ENCODE measurements around the gene ADAMTS17. TPM values are rescaled to one million over a fixed set of nuclear protein-coding genes. Genes with fewer than 3 reads are reported as not detected.
A peak's percentile ranks its signal among the peaks of the same experiment; 100 is the strongest.

ADAMTS17 gene
- total and polyA plus RNA-seq, 9 of the 15 experiments (the other 6 are each of a cell fraction or from before 2014, with no cell fraction given): 0.01 to 0.14 (median 0.07) TPM; not detected in 6

DNA sequence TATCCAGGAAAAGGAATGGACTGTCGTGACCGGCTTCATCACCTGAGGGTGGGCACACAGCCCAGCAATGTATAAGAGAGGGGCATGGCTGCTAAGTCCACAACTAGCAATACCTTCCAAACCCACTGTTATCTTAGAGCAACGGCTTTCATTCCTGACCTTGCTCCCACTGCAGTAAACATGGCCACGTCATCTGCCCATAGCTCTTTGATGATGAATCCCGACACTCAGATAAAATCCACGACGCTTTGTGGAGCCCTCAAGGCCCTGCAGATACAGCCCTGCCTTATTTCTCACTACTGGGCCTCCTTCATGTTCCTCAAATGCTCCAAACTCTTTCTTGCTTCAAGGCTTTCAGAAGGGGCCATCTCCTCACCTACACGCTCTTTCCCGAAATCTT, 114.0 kb downstream of the ADAMTS17 start:
- Histone ChIP-seq H3K27me3 (ENCODE audit: control insufficient read depth in 2 of 2, insufficient read depth in 2 of 2, low read length in 2 of 2) (peaks cover 0 to 58% of the 10 kb centered on the region in 2 experiments; a peak in 4 of 5 replicates), H3K4me1 (replicated peaks in 1 of 2; ENCODE audit: control insufficient read depth in 2 of 2, insufficient read depth in 2 of 2, low read length in 2 of 2) (no peaks in the 10 kb centered on the region), H3K27ac (ENCODE audit: extremely low read depth, low read depth, low read length) (no peak overlapping the region), H3K9me1 (ENCODE audit: control insufficient read depth, insufficient read depth, low read length) (no peaks in the 10 kb centered on the region), H2AFZ (ENCODE audit: low read depth, low read length) (no peak overlapping the region), H3K79me2 (ENCODE audit: control insufficient read depth, insufficient read depth, low read length) (no peaks in the 10 kb centered on the region), H3K9ac (ENCODE audit: insufficient read depth in 1 of 2, low read depth in 2 of 2, low read length in 2 of 2) (no peak overlapping the region), H3K4me2 (ENCODE audit: insufficient read depth, low read length) (no peak overlapping the region), H4K20me1 (replicated peaks; ENCODE audit: control insufficient read depth, insufficient read depth, low read length) (no peaks in the 10 kb centered on the region), H3K4me3 (no peak overlapping the region), H3K36me3 (ENCODE audit: control insufficient read depth, insufficient read depth, low read length) (no peaks in the 10 kb centered on the region), H3K9me3 (replicated peaks; ENCODE audit: control insufficient read depth, insufficient read depth, low read depth, low read length) (no peaks in the 10 kb centered on the region)
- ChIA-PET CTCF (ENCODE audit: low intra/inter-chr PET ratio) (no interaction called here), POLR2A (no interaction called here)
- DNase-seq (ENCODE audit: extremely low read depth in 1 of 4, low spot score in 3 of 4) (no peak), ATAC-seq (no peak), FAIRE-seq (no peak)
- TF ChIP-seq E2F3 (CRISPR knock-in tag; IDR thresholded peaks at IDR 0.05): no peak
- 0 out of 2 replicates have a peak, but pooled peaks have one; percentile 5 for TF ChIP-seq JUND (IDR thresholded peaks at IDR 0.05; ENCODE audit: borderline replicate concordance, low read depth, low read length)
- TF ChIP-seq JUND (tag; IDR thresholded peaks at IDR 0.05; ENCODE audit: borderline replicate concordance, low read depth, low read length): 0 out of 3 replicates have a peak, but pooled peaks have one; percentile 25
- TF ChIP-seq FOSL1 (tag; conservative IDR thresholded peaks at IDR 0.05): peak; percentile 63
- no TSS peak for BruUV-seq (replicated peaks)
- in situ Hi-C loops (cut with MboI): no loop called here
- WGBS (ENCODE audit: insufficient coverage, low coverage, missing lambda C conversion rate): 5% methylated on average over 9 of the region's 9 CpGs
- intact Hi-C loops (cut with micrococcal nuclease): no loop called here

DNA sequence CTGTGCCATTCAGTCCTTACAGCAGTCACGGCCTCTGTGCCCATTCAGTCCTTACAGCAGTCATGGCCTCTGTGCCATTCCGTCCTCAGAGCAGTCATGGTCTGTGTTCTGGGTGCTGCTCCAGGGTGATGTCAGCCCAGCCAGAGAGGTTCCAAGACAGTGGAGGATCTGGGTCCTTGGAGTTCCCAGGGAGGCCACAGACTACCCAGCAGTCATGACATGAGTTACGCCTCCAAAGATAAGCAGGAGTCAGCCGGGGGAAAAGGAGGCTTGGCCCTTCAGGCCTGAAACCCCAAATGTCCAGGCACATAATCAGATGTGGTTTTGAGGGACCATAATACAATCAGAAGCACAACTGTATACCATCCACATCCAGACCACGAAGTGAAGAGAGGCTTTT, 115.7 kb downstream of the ADAMTS17 start:
- 0% methylated on average over 5 of the region's 5 CpGs for WGBS (ENCODE audit: insufficient coverage, low coverage, missing lambda C conversion rate)
- no peak overlapping the region for H2AFZ ChIP-seq (ENCODE audit: low read depth, low read length)
- H3K79me2 ChIP-seq (ENCODE audit: control insufficient read depth, insufficient read depth, low read length): no peaks in the 10 kb centered on the region
- peaks cover 14 to 66% of the 10 kb centered on the region in 2 experiments; a peak in 4 of 5 replicates for H3K27me3 ChIP-seq (ENCODE audit: control insufficient read depth in 2 of 2, insufficient read depth in 2 of 2, low read length in 2 of 2)
- DNase-seq (ENCODE audit: extremely low read depth in 1 of 4, low spot score in 3 of 4) (no peak), ATAC-seq (no peak), FAIRE-seq (no peak)
- no peak overlapping the region for H3K27ac ChIP-seq (ENCODE audit: extremely low read depth, low read depth, low read length)
- intact Hi-C loops (cut with micrococcal nuclease): no loop called here
- in situ Hi-C loops (cut with MboI): no loop called here
- CTCF ChIA-PET (ENCODE audit: low intra/inter-chr PET ratio): no interaction called here
- BruUV-seq (replicated peaks): no TSS peak
- POLR2A ChIA-PET: no interaction called here
- H3K9me1 ChIP-seq (ENCODE audit: control insufficient read depth, insufficient read depth, low read length): no peaks in the 10 kb centered on the region
- H3K4me1 ChIP-seq (replicated peaks in 1 of 2; ENCODE audit: control insufficient read depth in 2 of 2, insufficient read depth in 2 of 2, low read length in 2 of 2): no peaks in the 10 kb centered on the region
- H3K9ac ChIP-seq (ENCODE audit: insufficient read depth in 1 of 2, low read depth in 2 of 2, low read length in 2 of 2): no peak overlapping the region
- no peaks in the 10 kb centered on the region for H3K9me3 ChIP-seq (replicated peaks; ENCODE audit: control insufficient read depth, insufficient read depth, low read depth, low read length)
- H4K20me1 ChIP-seq (replicated peaks; ENCODE audit: control insufficient read depth, insufficient read depth, low read length): no peaks in the 10 kb centered on the region
- no peak overlapping the region for H3K4me3 ChIP-seq
- TF ChIP-seq, protein P1, sequence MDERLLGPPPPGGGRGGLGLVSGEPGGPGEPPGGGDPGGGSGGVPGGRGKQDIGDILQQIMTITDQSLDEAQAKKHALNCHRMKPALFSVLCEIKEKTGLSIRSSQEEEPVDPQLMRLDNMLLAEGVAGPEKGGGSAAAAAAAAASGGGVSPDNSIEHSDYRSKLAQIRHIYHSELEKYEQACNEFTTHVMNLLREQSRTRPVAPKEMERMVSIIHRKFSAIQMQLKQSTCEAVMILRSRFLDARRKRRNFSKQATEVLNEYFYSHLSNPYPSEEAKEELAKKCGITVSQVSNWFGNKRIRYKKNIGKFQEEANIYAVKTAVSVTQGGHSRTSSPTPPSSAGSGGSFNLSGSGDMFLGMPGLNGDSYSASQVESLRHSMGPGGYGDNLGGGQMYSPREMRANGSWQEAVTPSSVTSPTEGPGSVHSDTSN (CRISPR knock-in tag; IDR thresholded peaks at IDR 0.05; ENCODE audit: low read depth): no peak
- TF ChIP-seq, protein P1 (tag; conservative IDR thresholded peaks at IDR 0.05; ENCODE audit: low read depth): peak; percentile 83
- no peak for TF ChIP-seq ELF1 (tag; IDR thresholded peaks at IDR 0.05)
- no peak for TF ChIP-seq ZNF23 (CRISPR knock-in tag; IDR thresholded peaks at IDR 0.05)
- no peak for TF ChIP-seq FOXM1 (IDR thresholded peaks at IDR 0.05; ENCODE audit: low read depth)
- TF ChIP-seq FOXM1 (CRISPR knock-in tag; IDR thresholded peaks at IDR 0.05; ENCODE audit: low read depth): no peak
- TF ChIP-seq MEIS2 (IDR thresholded peaks at IDR 0.05; ENCODE audit: partially characterized antibody): peak; percentile 72
- TF ChIP-seq GTF2F1 (IDR thresholded peaks at IDR 0.05; ENCODE audit: low read depth, low read length): no peak
- no peaks in the 10 kb centered on the region for H3K36me3 ChIP-seq (ENCODE audit: control insufficient read depth, insufficient read depth, low read length)
- no peak overlapping the region for H3K4me2 ChIP-seq (ENCODE audit: insufficient read depth, low read length)
